ENCODE measurements around the gene MCTP1. TPM values are rescaled to one million over a fixed set of nuclear protein-coding genes. Genes with fewer than 3 reads are reported as not detected.
A peak's percentile ranks its signal among the peaks of the same experiment; 100 is the strongest.

Gene MCTP1
- total RNA-seq, 1 experiment from 2014 or later = 2.5 TPM

GRCh38 chr5:94850960-94851359 is 433.9 kb downstream of the MCTP1 start:
- Histone ChIP-seq H3K27me3 (ENCODE audit: insufficient read depth, low read length) (no peaks in the 10 kb centered on the region), H4K91ac (ENCODE audit: insufficient read length, low read depth, low read length) (no peak overlapping the region), H3K4me1 (ENCODE audit: insufficient read depth, low read length) (peaks cover 3% of the 10 kb centered on the region; the same call in 1 of the 2 replicates), H2AFZ (ENCODE audit: low read length) (no peak overlapping the region), H2BK120ac (ENCODE audit: low read depth, low read length, poor library complexity, severe bottlenecking) (no peak overlapping the region), H2BK5ac (ENCODE audit: insufficient read length, low read length) (no peak overlapping the region), H3K4me2 (ENCODE audit: insufficient read depth, insufficient read length, low read length) (no peak overlapping the region), H2BK15ac (ENCODE audit: low read depth, low read length) (no peak overlapping the region), H3K23me2 (ENCODE audit: insufficient read length, low read depth, low read length, poor library complexity, severe bottlenecking) (no peaks in the 10 kb centered on the region), H3K79me1 (ENCODE audit: insufficient read depth, low read depth, low read length, poor library complexity, severe bottlenecking) (no peaks in the 10 kb centered on the region), H3K23ac (ENCODE audit: insufficient read length, low read depth, low read length) (no peak overlapping the region), H3K9me3 (ENCODE audit: control insufficient read depth, low read depth, low read length) (no peaks in the 10 kb centered on the region), H3K14ac (ENCODE audit: insufficient read depth, low read length) (no peak overlapping the region), H4K8ac (replicated peaks; ENCODE audit: insufficient read length, low read depth, low read length) (no peak overlapping the region), H3K56ac (ENCODE audit: insufficient read length, low read depth, low read length) (no peak overlapping the region), H4K20me1 (ENCODE audit: control insufficient read depth, insufficient read depth, insufficient read length) (no peaks in the 10 kb centered on the region), H3K18ac (ENCODE audit: insufficient read length, low read depth, low read length) (no peak overlapping the region), H3T11ph (ENCODE audit: low read length) (no peak overlapping the region), H4K5ac (ENCODE audit: insufficient read length, low read depth, low read length) (no peak overlapping the region), H3K4ac (ENCODE audit: low read depth, low read length) (no peak overlapping the region), H2AK5ac (ENCODE audit: insufficient read length, low read length) (no peak overlapping the region), H3K9ac (ENCODE audit: extremely low read depth, insufficient read length, low read length) (no peak overlapping the region), H2BK12ac (ENCODE audit: insufficient read length, low read depth, low read length) (no peak overlapping the region), H3K79me2 (ENCODE audit: insufficient read depth, low read length) (no peaks in the 10 kb centered on the region), H2BK20ac (ENCODE audit: low read depth, low read length, poor library complexity, severe bottlenecking) (no peak overlapping the region), H3K27ac (ENCODE audit: insufficient read length, low read depth, low read length) (no peak overlapping the region)
- no peak for TF ChIP-seq CTCF (conservative IDR thresholded peaks at IDR 0.05)
- Mint-ChIP-seq H3K9me3 (no peaks in the 10 kb centered on the region), H3K27me3 (ENCODE audit: low read depth) (no peaks in the 10 kb centered on the region; the same call in 1 of the 2 replicates), H3K27ac (peak overlapping the region in 1 of 3 experiments; percentile 86; a peak in 2 of 7 replicates), H3K4me3 (no peak overlapping the region), H3K4me1 (peaks cover 37 to 42% of the 10 kb centered on the region in 2 experiments), H3K36me3 (ENCODE audit: insufficient read depth in 1 of 3, low read depth in 3 of 3) (no peaks in the 10 kb centered on the region)
- no CpG with 5 or more reads among the region's 1 CpG for WGBS (ENCODE audit: extremely low coverage, insufficient read length, low lambda C conversion rate)
- DNase-seq = no peak

Measured in H9 (cell line).